IMR-90 (cell line): ENCODE results near the gene LUZP2. TPM values are rescaled to one million over a fixed set of nuclear protein-coding genes. Genes with fewer than 3 reads are reported as not detected.

Experiments
- ATAC-seq: fragments of 200-7000 bp; cut with Tn5 transposase; 2 replicates; pipeline ENCODE4 v1.9.1; 2020; ENCODE audit warnings: low read depth, mild to moderate bottlenecking, moderate library complexity
- BruUV-seq: library from RNA; stranded (reverse); fragments of 400-500 nt; replicated peaks from 2 replicates; lab custom pipeline; 2021; lab: Mats Ljungman, UMichigan
- CTCF ChIA-PET: fragments of 300-600 bp; formaldehyde crosslinking; extraction: SDS; loops from one replicate; lab custom pipeline; 2021; ENCODE audit warnings: antibody characterized with exemption; lab: Yijun Ruan, JAX
- POLR2A ChIA-PET: fragments of 300-600 bp; sonication (Branson Sonifier 250); formaldehyde crosslinking; loops from one replicate; lab custom pipeline; 2022; ENCODE audit warnings: antibody characterized with exemption; ENCODE audit not compliant: unreplicated experiment; lab: Charles Lee
- DNase-seq: peaks from one replicate; pipeline ENCODE4 v3.0.0; 2013
- H2AFZ ChIP-seq: replicated peaks from 2 replicates; pipeline ENCODE3; 2013; ENCODE audit warnings: low read length, mild to moderate bottlenecking; ENCODE audit not compliant: poor library complexity
- H2AK5ac ChIP-seq: 2 replicates; pipeline ENCODE4 v1.6.1; 2013; ENCODE audit warnings: low read depth, low read length, inconsistent platforms
- H2AK9ac ChIP-seq: replicated peaks from 2 replicates; pipeline ENCODE3; 2013; ENCODE audit warnings: mild to moderate bottlenecking, low read depth, low read length, moderate library complexity; ENCODE audit not compliant: poor library complexity
- H2BK120ac ChIP-seq: 2 replicates; pipeline ENCODE4 v1.6.1; 2013; ENCODE audit warnings: low read depth, low read length, inconsistent platforms
- H2BK15ac ChIP-seq: 3 replicates; pipeline ENCODE4 v1.6.1; 2013; ENCODE audit warnings: low read depth, low read length, inconsistent platforms
- H2BK20ac ChIP-seq: 2 replicates; pipeline ENCODE4 v1.6.1; 2013; ENCODE audit warnings: low read depth, mild to moderate bottlenecking, inconsistent platforms, low read length, moderate library complexity
- H2BK5ac ChIP-seq: 2 replicates; pipeline ENCODE4 v1.6.1; 2013; ENCODE audit warnings: mild to moderate bottlenecking, low read depth, low read length, inconsistent platforms; ENCODE audit not compliant: poor library complexity, severe bottlenecking
- H3K14ac ChIP-seq: replicated peaks from 2 replicates; pipeline ENCODE4 v1.6.1; 2013; ENCODE audit warnings: low read depth, low read length, inconsistent platforms
- H3K18ac ChIP-seq: 2 replicates; pipeline ENCODE4 v1.6.1; 2013; ENCODE audit warnings: low read depth, low read length, control low read depth
- H3K23ac ChIP-seq: 2 replicates; pipeline ENCODE4 v1.6.1; 2013; ENCODE audit warnings: low read depth, low read length, inconsistent platforms
- H3K27ac ChIP-seq: 2 replicates; pipeline ENCODE4 v1.5.1; 2013; ENCODE audit warnings: mild to moderate bottlenecking, control low read depth, low read length; ENCODE audit not compliant: insufficient read depth
- H3K27me3 ChIP-seq: 2 replicates; pipeline ENCODE4 v1.6.1; 2013; ENCODE audit warnings: low read length; ENCODE audit not compliant: control insufficient read depth, insufficient read depth
- H3K36me3 ChIP-seq: 2 replicates; pipeline ENCODE4 v1.6.1; 2013; ENCODE audit warnings: low read length, mixed read lengths; ENCODE audit not compliant: control insufficient read depth, insufficient read depth
- H3K4ac ChIP-seq: 2 replicates; pipeline ENCODE4 v1.6.1; 2013; ENCODE audit warnings: low read depth, low read length, inconsistent platforms
- H3K4me1 ChIP-seq: 2 replicates; pipeline ENCODE4 v1.6.1; 2013; ENCODE audit warnings: low read length, mixed read lengths; ENCODE audit not compliant: control insufficient read depth, insufficient read depth
- H3K4me2 ChIP-seq: 2 replicates; pipeline ENCODE4 v1.6.1; 2013; ENCODE audit warnings: low read depth, mild to moderate bottlenecking, control low read depth, low read length, moderate library complexity
- H3K4me3 ChIP-seq: 2 replicates; pipeline ENCODE4 v1.5.1; 2013; ENCODE audit warnings: low read depth, mild to moderate bottlenecking, control low read depth, low read length, moderate library complexity; ENCODE audit not compliant: insufficient read depth
- H3K56ac ChIP-seq: 2 replicates; pipeline ENCODE4 v1.6.1; 2013; ENCODE audit warnings: low read length, inconsistent platforms; ENCODE audit not compliant: insufficient read depth; ENCODE audit errors: extremely low read depth
- H3K79me1 ChIP-seq, 2 experiments: 2 replicates each; pipeline ENCODE4 v1.6.1; 2013; ENCODE audit warnings: low read length in 2 of 2, inconsistent platforms in 1 of 2, low read depth in 1 of 2
- H3K9ac ChIP-seq: 2 replicates; pipeline ENCODE4 v1.6.1; 2013; ENCODE audit warnings: low read depth, low read length, control low read depth
- H3K9me1 ChIP-seq: 2 replicates; pipeline ENCODE4 v1.6.1; 2013; ENCODE audit warnings: low read length, inconsistent platforms; ENCODE audit not compliant: insufficient read depth
- H3K9me3 ChIP-seq: 2 replicates; pipeline ENCODE4 v1.6.1; 2013; ENCODE audit warnings: low read length; ENCODE audit not compliant: control insufficient read depth, insufficient read depth
- H4K20me1 ChIP-seq: 2 replicates; pipeline ENCODE4 v1.6.1; 2013; ENCODE audit warnings: low read length, inconsistent platforms; ENCODE audit not compliant: insufficient read depth
- H4K5ac ChIP-seq: 2 replicates; pipeline ENCODE4 v1.6.1; 2013; ENCODE audit warnings: mild to moderate bottlenecking, low read depth, low read length, control low read depth
- H4K8ac ChIP-seq, 2 experiments: 2 replicates each; pipeline ENCODE4 v1.6.1; 2013; ENCODE audit warnings: low read depth in 2 of 2, low read length in 2 of 2, control low read depth in 1 of 2, inconsistent platforms in 1 of 2
- H4K91ac ChIP-seq: 2 replicates; pipeline ENCODE4 v1.6.1; 2013; ENCODE audit warnings: low read depth, low read length, inconsistent platforms; ENCODE audit not compliant: insufficient read depth
- BHLHE40 ChIP-seq: fragments of 150-350 bp; IDR thresholded peaks from 2 replicates; pipeline ENCODE4 v1.6.1; 2016; ENCODE audit warnings: mild to moderate bottlenecking, low read depth, low read length
- CEBPB ChIP-seq: IDR thresholded peaks from 2 replicates; pipeline ENCODE4 v1.6.1; 2012; ENCODE audit warnings: low read depth, low read length, improper control_type of control experiment
- CHD1 ChIP-seq: IDR thresholded peaks from 2 replicates; pipeline ENCODE4 v1.6.1; 2012; ENCODE audit warnings: low read depth, low read length, improper control_type of control experiment
- CTCF ChIP-seq: conservative IDR thresholded peaks from 2 replicates; pipeline ENCODE4 v1.5.1; 2012; ENCODE audit warnings: mild to moderate bottlenecking, low read depth, low read length, improper control_type of control experiment
- ELK1 ChIP-seq: fragments of 150-350 bp; IDR thresholded peaks from 2 replicates; pipeline ENCODE4 v1.6.1; 2016; ENCODE audit warnings: low read depth, mild to moderate bottlenecking, low read length, moderate library complexity, borderline replicate concordance
- FOS ChIP-seq: fragments of 150-350 bp; IDR thresholded peaks from 2 replicates; pipeline ENCODE4 v1.6.1; 2016; ENCODE audit warnings: low read depth, low read length
- MAFK ChIP-seq: IDR thresholded peaks from 2 replicates; pipeline ENCODE4 v1.6.1; 2012; ENCODE audit warnings: low read depth, low read length, improper control_type of control experiment
- MAZ ChIP-seq: IDR thresholded peaks from 2 replicates; pipeline ENCODE4 v1.6.1; 2012; ENCODE audit warnings: low read depth, mild to moderate bottlenecking, low read length, improper control_type of control experiment, moderate library complexity, borderline replicate concordance
- MXI1 ChIP-seq: IDR thresholded peaks from 2 replicates; pipeline ENCODE4 v1.6.1; 2012; ENCODE audit warnings: low read depth, mild to moderate bottlenecking, low read length, moderate library complexity, borderline replicate concordance
- NFE2L2 ChIP-seq: fragments of 150-350 bp; IDR thresholded peaks from 2 replicates; pipeline ENCODE4 v1.6.1; 2016; ENCODE audit warnings: low read depth, mild to moderate bottlenecking, low read length
- POLR2A ChIP-seq: IDR thresholded peaks from 2 replicates; pipeline ENCODE4 v1.6.1; 2012; ENCODE audit warnings: mild to moderate bottlenecking, low read depth, low read length
- RAD21 ChIP-seq: IDR thresholded peaks from 2 replicates; pipeline ENCODE4 v1.6.1; 2012; ENCODE audit warnings: low read length, improper control_type of control experiment
- RCOR1 ChIP-seq: IDR thresholded peaks from 2 replicates; pipeline ENCODE4 v1.6.1; 2012; ENCODE audit warnings: mild to moderate bottlenecking, low read length, improper control_type of control experiment; ENCODE audit not compliant: insufficient replicate concordance
- RFX5 ChIP-seq: IDR thresholded peaks from 2 replicates; pipeline ENCODE4 v1.8.0; 2012; ENCODE audit warnings: low read depth, mild to moderate bottlenecking, low read length, moderate library complexity
- SMC3 ChIP-seq: fragments of 150-350 bp; IDR thresholded peaks from 2 replicates; pipeline ENCODE4 v1.6.1; 2016; ENCODE audit warnings: low read depth, mild to moderate bottlenecking, antibody characterized with exemption, low read length, moderate library complexity
- USF2 ChIP-seq: fragments of 150-350 bp; IDR thresholded peaks from 2 replicates; pipeline ENCODE4 v1.6.1; 2017; ENCODE audit warnings: mild to moderate bottlenecking, antibody characterized with exemption, low read length, low read depth
- WGBS, 2 experiments: methylation state at CpG; one replicate each; pipeline versions ENCODE4 v1.1.5 to v1.1.7; 2013; ENCODE audit warnings: missing lambda C conversion rate in 2 of 2; ENCODE audit not compliant: insufficient read length in 1 of 2; ENCODE audit errors: extremely low coverage in 2 of 2; 5-methylcytosine and 5-hydroxymethylcytosine counted together
- dilution Hi-C: fragments of 300-500 bp; cut with HindIII; formaldehyde crosslinking; loops from one replicate; pipeline ENCODE4 v1.14.3; 2018; ENCODE audit warnings: low sequenced_read_pairs; ENCODE audit not compliant: unreplicated experiment
- in situ Hi-C: fragments of 300-500 bp; cut with MboI; formaldehyde crosslinking; loops from 3 replicates; pipeline ENCODE4 v1.14.3; 2019; ENCODE audit warnings: low sequenced_read_pairs, inconsistent platforms, mixed read lengths
- intact Hi-C: fragments of 100-400 bp; cut with micrococcal nuclease; formaldehyde crosslinking; loops from 2 replicates; pipeline ENCODE4 v1.10.0; 2022
- polyA plus RNA-seq, 3 experiments: library from polyadenylated mRNA; depleted of rRNA; stranded (reverse); fragments of >200 nt; gene quantifications; 2 replicates each; pipeline ENCODE4 v1.2.3, GENCODE V29; 2012; ENCODE audit warnings: low replicate concordance in 1 of 3
- total RNA-seq: library from RNA; depleted of rRNA; stranded (reverse); fragments of >200 nt; gene quantifications from 2 replicates; pipeline ENCODE4 v1.2.3, GENCODE V29; 2012

LUZP2 gene
- total and polyA plus RNA-seq, 2 of the 4 experiments (the other 2 are of a cell fraction): 0.89 to 2.0 TPM

GRCh38 chr11:24748261-24748660 is 251.4 kb downstream of the LUZP2 start:
- H3K36me3 ChIP-seq: no peaks in the 10 kb centered on the region
- no peak overlapping the region for H2BK5ac ChIP-seq
- no peak overlapping the region for H4K91ac ChIP-seq
- no TSS peak for BruUV-seq
- no peak overlapping the region for H2AK5ac ChIP-seq
- no peaks in the 10 kb centered on the region for H4K20me1 ChIP-seq
- no peak overlapping the region for H3K4ac ChIP-seq
- no peak for DNase-seq
- H4K8ac ChIP-seq: no peak overlapping the region
- H3K14ac ChIP-seq: no peak overlapping the region
- intact Hi-C loops (no loop called here), dilution Hi-C loops (no loop called here), in situ Hi-C loops (no loop called here)
- H2AK9ac ChIP-seq: no peak overlapping the region
- no peak overlapping the region for H2AFZ ChIP-seq
- H3K27me3 ChIP-seq: no peaks in the 10 kb centered on the region
- no peaks in the 10 kb centered on the region for H3K79me1 ChIP-seq
- ATAC-seq: no peak
- H3K4me3 ChIP-seq: no peak overlapping the region
- H2BK15ac ChIP-seq: no peak overlapping the region
- CTCF ChIA-PET: no interaction called here
- no peaks in the 10 kb centered on the region for H3K9me3 ChIP-seq
- H3K9ac ChIP-seq: no peak overlapping the region
- H4K5ac ChIP-seq: no peak overlapping the region
- no CpG with 5 or more reads among the region's 7 CpGs for WGBS, 2 experiments
- no peak overlapping the region for H2BK20ac ChIP-seq
- TF ChIP-seq NFE2L2 (no peak), MAZ (no peak), USF2 (no peak), RCOR1 (no peak), CEBPB (no peak), RAD21 (no peak), ELK1 (no peak), BHLHE40 (no peak), SMC3 (no peak), MAFK (no peak), FOS (no peak), POLR2A (no peak), MXI1 (no peak), RFX5 (no peak), CHD1 (no peak), CTCF (no peak)
- no peaks in the 10 kb centered on the region for H3K9me1 ChIP-seq
- H3K23ac ChIP-seq: no peak overlapping the region
- no peaks in the 10 kb centered on the region for H3K4me1 ChIP-seq
- no peak overlapping the region for H2BK120ac ChIP-seq
- no peak overlapping the region for H3K56ac ChIP-seq
- no peak overlapping the region for H3K18ac ChIP-seq
- H3K27ac ChIP-seq: no peak overlapping the region
- POLR2A ChIA-PET: no interaction called here
- H3K4me2 ChIP-seq: no peak overlapping the region
